Coronary artery (tissue), 2 donors: Measurements from ENCODE around the gene LIX1L.

ENCODE experiments used
- DNase-seq: peaks from one replicate; pipeline ENCODE4 v3.0.0-alpha.2; 2017; ENCODE audit warnings: low spot score
- H3K27ac ChIP-seq, 2 donors: fragments of 200-600 bp; sonication (generic); one replicate each; pipeline ENCODE4 v1.5.1; 2016 to 2019
- H3K4me3 ChIP-seq: fragments of 200-600 bp; sonication (generic); 2 replicates; pipeline ENCODE4 v1.5.1; 2016; ENCODE audit warnings: mild to moderate bottlenecking, moderate library complexity
- TF ChIP-seq, protein P1 (sequence below): fragments of 200-600 bp; sonication (generic); IDR thresholded peaks from one replicate; pipeline ENCODE4 v1.5.1; 2019; ENCODE audit warnings: antibody characterized with exemption

Gene LIX1L

DNA sequence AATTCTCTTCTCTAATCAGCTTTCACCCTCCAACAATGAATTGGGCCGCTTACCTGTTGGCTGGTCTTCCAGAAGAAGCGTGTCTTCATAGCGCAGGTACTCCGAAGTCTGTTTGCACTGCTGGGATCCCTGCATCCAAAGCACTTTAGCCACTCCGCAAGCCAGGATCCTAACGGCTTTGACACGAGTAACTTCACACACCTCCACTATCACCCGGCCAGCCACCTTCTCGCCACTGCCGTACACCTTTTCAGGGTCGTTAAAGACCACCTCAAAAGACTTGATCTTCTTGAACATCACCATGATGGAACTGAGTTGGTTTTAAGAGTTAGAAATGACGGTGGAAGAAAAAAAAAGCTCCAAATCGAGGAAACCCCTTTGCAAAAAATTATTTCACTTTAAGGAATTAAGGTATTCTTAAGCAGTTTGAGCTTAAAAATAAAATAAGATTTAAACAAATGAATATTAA is 38.2 kb upstream of the LIX1L start:
- DNase-seq: peak; percentile 76
- TF ChIP-seq, protein P1, sequence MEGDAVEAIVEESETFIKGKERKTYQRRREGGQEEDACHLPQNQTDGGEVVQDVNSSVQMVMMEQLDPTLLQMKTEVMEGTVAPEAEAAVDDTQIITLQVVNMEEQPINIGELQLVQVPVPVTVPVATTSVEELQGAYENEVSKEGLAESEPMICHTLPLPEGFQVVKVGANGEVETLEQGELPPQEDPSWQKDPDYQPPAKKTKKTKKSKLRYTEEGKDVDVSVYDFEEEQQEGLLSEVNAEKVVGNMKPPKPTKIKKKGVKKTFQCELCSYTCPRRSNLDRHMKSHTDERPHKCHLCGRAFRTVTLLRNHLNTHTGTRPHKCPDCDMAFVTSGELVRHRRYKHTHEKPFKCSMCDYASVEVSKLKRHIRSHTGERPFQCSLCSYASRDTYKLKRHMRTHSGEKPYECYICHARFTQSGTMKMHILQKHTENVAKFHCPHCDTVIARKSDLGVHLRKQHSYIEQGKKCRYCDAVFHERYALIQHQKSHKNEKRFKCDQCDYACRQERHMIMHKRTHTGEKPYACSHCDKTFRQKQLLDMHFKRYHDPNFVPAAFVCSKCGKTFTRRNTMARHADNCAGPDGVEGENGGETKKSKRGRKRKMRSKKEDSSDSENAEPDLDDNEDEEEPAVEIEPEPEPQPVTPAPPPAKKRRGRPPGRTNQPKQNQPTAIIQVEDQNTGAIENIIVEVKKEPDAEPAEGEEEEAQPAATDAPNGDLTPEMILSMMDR: no peak
- Histone ChIP-seq H3K27ac (peak overlapping the region; percentile 91 to 99), H3K4me3 (peak overlapping the region; percentile 97)

DNA sequence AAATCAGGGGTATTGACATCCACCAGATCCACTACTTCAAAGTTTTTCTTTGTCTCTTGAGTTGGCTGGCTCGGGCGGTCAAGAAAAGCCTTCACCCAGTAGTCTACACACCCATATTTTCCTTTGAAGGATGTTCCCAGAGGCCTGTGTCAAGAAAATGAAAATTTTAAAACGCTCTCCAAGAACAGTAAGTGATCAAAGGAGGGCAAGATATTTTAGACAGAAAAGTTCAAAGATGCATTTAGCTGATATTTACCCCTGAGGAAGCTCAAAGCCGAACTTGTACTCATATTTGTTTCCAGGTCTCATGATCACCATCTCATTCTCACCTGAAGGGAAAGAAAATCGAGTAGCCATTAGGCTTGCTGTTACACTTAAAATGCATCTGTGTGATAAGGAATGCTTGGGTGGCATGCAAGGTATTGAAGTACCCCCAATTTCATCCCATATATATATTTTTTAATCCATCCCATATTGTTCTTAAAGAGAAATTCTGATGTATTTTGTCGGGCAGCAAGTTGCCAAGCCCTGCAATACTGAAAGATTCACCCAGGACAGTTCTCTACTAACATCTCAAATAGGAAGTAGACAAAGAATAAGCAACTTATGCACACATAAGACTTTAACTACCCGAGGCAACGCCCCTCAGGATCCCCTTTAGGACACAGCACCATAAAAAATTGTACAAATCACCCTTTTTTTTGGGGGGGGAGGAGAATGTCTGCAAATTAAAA is 37.5 kb upstream of the LIX1L start:
- H3K27ac ChIP-seq: peak overlapping the region; percentile 91 to 99
- no peak for DNase-seq
- TF ChIP-seq, protein P1: no peak
- H3K4me3 ChIP-seq: peak overlapping the region; percentile 97

DNA sequence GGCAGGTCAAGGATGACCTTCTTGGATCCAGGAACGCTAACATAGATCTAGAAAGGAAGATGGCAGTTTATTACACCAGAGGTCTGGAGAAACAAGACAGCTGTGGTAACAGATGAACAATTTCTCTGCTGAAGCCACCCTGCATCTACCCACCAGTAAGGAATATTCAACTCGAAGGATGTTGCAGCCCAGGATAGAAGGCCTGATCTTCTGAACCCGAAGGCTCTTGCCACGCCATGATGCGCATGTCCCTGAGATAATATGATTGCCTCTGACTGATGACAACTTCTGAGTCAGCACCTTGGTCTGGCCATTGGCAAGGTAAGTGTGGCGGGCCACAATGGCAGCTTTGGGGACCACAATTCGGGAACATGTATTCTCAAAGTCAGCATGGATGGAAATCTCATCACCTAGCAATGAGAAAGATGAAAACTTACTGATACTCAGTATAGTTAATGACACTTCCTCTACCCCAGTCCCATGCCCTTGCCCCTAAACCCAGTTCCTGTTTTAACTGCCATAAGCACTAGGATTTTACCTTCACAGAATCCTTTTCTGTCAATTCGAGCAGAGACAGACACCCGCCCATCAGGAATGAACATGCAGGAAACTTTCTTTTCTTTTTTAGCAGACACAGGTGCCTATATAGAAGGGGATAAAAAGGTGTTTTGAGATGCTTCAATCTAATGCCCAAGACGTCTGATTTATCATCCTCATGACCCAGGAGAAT is 36.7 kb upstream of the LIX1L start:
- no peak for DNase-seq
- TF ChIP-seq, protein P1: no peak
- peak overlapping the region; percentile 97 for H3K4me3 ChIP-seq
- H3K27ac ChIP-seq: peak overlapping the region; percentile 91 to 99

DNA sequence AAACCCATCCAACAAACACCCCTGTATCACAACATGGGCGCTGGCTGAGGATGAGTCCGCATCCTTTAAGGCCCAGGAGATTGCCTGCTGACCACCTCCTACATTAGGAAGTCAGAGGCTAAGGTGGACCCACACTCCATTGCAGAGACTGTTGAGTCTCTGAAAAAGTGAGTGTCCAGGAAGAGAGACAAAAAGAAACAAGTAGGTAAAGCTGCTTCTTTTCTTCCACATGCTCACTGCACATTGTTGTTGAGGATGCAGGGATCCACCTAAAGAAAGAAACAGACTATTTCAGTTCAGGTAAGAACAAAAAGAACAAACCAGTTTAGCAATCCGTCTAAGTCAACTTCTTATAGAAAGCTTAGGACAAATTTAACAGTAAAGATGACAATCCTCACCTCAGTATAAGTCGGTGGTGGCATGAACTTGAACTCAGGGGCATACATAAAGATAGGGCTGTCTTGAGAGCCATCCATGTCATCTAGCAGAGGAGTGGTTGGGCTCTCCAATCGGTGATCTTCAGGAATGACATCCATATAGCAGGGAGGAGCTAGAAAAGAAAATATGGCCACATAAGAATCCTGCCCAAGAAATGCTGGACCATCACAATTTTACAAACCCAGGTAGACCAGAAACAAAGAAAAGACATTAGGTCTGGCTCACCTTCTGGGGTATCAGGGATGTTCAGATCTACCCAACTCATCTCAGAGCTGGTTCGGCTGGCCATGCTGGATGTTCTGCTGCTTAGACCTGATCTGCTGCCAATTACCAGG is 36.0 kb upstream of the LIX1L start:
- peak; percentile 24 for DNase-seq
- H3K27ac ChIP-seq: peak overlapping the region; percentile 91 to 99
- peak overlapping the region; percentile 97 for H3K4me3 ChIP-seq
- TF ChIP-seq, protein P1: no peak

DNA sequence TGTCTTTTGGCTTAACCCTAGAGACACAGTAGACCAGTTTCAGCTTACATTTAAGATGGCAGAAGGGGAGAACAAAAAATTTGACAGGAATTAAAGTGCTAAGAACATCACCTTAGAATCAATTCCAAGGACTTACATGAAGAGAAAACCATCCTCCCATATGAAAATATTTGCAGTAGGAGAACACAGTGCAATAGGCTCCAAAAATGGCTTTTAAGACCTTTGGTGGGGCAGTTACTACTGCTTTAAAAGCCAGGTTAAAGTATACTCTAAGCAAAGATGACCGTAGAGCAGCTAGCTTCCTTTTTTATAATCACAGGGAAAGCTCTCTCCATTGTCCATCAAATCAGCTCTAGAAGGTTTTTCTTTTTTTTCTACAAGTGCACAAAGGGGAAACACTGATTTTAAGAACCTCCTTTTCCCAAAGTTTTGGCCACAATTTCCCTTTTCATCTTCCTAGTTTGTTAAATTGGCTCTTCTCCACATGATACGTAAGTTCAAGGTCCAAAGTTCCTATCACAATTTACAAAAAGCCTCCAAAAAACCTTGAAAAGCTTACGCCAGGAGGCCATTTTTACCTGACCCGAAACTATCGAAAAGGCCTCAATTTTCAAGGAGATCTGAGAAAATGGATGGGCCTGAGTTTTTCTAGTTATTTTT is 35.3 kb upstream of the LIX1L start:
- no peak for DNase-seq
- peak overlapping the region; percentile 97 for H3K4me3 ChIP-seq
- TF ChIP-seq, protein P1: no peak
- H3K27ac ChIP-seq: peak overlapping the region; percentile 91 to 99

GRCh38 chr1:145992502-145992936 is 34.7 kb upstream of the LIX1L start:
- Histone ChIP-seq H3K4me3 (peak overlapping the region; percentile 97), H3K27ac (peak overlapping the region; percentile 91 to 99)
- DNase-seq: peak; percentile 64
- TF ChIP-seq, protein P1: no peak
